ENCODE data around the gene CXorf58.
"Not testable (repeated sequence)": the region's sequence is repeated elsewhere in the genome, so short reads cannot be mapped to it uniquely, and the experiment has no call there.

Gene CXorf58

DNA sequence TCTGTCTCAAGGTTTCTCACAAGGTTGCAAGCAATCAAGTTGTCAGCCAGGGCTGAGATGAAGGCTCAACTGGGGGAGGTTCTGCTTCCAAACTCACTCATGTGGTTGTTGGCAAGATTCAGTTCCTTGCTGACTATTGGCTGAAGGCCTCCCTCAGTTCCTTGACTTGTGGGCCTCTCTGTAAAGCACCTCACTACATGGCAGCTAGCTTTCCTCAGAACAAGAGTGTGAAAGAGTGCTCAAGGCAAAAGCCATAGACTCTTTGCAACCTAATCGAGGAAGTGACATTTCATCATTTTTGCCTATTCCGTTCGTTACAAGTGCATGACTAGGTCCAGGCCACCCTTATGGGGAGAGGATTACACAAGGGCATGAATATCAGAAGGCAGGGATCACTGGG, 52.0 kb downstream of the CXorf58 start:
- peak; percentile 1 for DNase-seq

DNA sequence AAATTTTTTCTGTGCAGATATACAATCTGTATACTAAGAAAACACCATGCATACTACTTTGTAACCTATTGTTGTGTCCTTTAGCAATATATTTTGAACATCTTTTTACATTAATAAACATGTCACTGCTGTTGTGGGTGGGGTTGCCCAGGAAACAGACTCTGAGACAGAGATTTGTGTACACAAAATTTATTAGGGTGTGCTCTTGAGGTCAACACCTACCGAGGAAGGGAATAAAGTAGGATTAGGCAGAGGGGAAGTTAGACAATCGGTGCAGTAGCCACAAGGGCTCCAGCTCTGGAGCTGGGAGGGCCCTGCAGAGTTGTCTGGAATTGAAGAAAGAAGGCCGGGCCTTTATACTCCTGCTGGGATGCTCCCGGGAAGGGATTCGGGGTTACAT, 56.4 kb downstream of the CXorf58 start:
- no peak for DNase-seq

DNA sequence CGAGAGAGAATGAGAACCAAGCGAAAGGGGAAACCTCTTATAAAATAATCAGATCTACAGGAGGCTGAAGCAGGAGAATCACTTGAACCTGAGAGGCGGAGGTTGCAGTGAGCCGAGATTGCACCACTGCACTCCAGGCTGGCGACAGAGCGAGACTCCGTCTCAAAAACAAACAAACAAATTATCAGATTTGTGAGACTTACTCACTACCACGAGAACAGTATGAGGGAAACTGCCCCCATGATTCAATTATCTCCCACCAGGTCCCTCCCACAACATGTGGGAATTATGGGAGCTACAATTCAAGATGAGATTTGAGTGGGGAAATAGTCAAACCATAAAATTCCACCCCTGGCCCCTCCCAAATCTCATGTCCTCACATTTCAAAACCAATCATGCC, 57.8 kb downstream of the CXorf58 start:
- not testable (repeated sequence) for DNase-seq

DNA sequence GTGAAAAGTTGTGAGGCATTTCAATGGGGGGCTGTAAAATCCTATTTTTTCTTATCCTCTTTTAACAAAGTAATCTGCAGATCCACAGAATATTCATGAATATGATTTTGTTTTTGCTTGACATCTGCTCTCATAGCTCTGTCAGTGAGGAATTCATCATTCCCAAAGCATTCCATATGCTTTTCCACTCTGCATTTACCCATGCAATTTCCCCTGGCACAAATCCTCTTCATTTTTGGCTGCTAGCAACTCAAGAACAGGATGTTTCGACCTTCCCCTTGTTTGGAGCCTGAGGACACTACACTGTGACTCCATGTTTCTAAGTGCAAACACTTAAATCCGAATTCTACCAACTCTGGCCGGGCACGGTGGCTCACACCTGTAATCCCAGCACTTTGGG, 70.7 kb downstream of the CXorf58 start:
- no peak for DNase-seq

DNA sequence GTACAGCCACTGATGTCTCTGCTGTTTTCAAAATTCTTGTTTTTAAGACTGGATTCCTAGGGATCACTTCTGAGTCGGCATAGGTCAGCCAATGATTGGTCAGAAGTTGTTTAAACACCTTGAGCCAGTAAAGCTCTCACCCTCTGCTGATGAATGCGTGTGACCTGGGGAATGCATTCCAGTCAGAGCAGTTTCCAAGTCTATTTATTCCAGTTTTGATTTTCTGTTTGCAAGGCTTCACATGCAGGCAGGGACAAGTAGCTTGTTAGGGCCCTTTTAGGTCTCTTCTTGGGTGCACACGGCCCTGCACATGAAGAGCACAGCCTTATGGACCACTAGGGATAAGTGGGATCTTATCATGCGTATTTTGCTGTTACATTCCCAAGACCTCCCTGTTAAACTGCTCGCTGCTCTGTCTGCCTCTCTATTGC, 72.2 kb downstream of the CXorf58 start:
- DNase-seq, result no peak

DNA sequence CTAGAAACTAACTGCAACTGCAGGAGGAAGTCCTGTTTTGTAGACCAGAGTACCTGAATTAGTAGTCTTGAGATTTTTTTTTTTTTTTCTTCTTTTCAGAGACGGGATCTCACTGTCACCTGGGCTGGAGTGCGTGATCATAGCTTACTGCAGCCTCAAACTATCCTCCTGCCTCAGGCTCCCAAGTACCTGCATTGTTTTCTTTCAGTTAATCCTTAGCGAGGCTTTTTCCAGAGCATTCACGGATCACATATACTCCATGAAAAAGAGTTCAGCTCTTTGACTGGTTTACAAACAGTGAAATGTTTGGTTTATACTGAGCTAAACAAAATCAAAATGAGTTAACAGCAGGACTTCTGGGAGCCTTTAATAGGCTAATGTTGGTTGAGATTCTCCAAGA, 73.4 kb downstream of the CXorf58 start:
- no peak for DNase-seq

DNA sequence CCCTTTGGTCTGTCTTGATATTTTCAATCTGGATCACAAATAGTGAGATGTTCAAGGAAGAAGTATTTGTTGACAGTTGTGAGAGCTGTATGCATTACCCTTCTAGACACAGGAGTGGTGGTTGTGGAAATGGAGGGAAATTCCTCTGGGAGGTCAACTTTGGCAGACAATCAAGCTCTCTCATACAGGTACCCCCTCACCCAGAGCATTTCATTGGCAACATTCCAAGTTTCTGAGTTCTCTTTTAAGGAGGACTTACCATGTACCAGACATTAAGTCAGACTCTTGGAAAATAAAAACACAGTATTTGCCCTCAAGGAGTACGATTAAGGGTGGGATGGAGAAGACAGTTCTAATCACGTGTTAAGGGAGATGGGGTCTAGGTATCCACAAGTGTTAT, 73.9 kb downstream of the CXorf58 start:
- no peak for DNase-seq

DNA sequence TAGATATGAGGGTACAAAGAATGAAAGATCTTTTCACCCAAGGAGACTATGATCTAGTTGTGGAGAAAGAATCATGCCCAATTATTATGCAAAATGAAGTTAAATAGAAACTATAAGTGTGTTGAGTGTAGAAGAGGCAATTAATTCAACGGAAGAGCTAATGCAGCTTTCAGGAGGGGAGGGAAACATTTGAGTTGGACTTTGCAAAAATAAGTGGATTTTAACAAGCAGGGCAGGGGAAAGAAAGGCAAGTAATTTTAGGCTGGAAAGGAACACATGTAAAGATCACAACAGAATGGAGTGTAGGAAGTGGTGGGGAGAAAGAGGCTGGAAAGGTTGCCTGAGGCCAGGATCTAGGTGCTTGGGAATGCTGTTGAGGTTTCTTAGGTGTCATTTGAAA, 75.1 kb downstream of the CXorf58 start:
- DNase-seq, result no peak
